GM21447 (cell line): ENCODE results near the gene RNASEL.
A peak's percentile ranks its signal among the peaks of the same experiment; 100 is the strongest.

Experiments
- ATAC-seq: cut with Tn5 transposase; IDR thresholded peaks from one replicate; pipeline ENCODE4 v1.9.1; 2021; ENCODE audit not compliant: unreplicated experiment

The RNASEL gene

GRCh38 chr1:182601913-182602312 is 12.9 kb upstream of the RNASEL start:
- no peak for ATAC-seq

- ATAC-seq, result peak; percentile 22
Measured at GRCh38 chr1:182601416-182601786, 12.3 kb upstream of the RNASEL start.

- ATAC-seq, result no peak
Measured at GRCh38 chr1:182600745-182601415, 11.8 kb upstream of the RNASEL start.

- ATAC-seq, result no peak
Measured at GRCh38 chr1:182600036-182600713, 11.1 kb upstream of the RNASEL start.

- no peak for ATAC-seq
Measured at GRCh38 chr1:182599339-182599738, 10.3 kb upstream of the RNASEL start.

GRCh38 chr1:182598296-182598695 is 9.2 kb upstream of the RNASEL start:
- ATAC-seq, result no peak

- no peak for ATAC-seq
Measured at GRCh38 chr1:182596934-182597333, 7.9 kb upstream of the RNASEL start.

GRCh38 chr1:182595641-182596240 is 6.7 kb upstream of the RNASEL start:
- ATAC-seq, result no peak

- no peak for ATAC-seq
Measured at GRCh38 chr1:182589931-182590330, 875 bp upstream of the RNASEL start.

GRCh38 chr1:182589520-182589919 is 464 bp upstream of the RNASEL start:
- ATAC-seq, result no peak

GRCh38 chr1:182587666-182588499 is 1.2 kb downstream of the RNASEL start:
- no peak for ATAC-seq

- ATAC-seq, result no peak
Measured at GRCh38 chr1:182587093-182587492, 2.0 kb downstream of the RNASEL start.

- no peak for ATAC-seq
Measured at GRCh38 chr1:182586380-182586779, 2.7 kb downstream of the RNASEL start.

GRCh38 chr1:182584746-182585145 is 4.3 kb downstream of the RNASEL start:
- ATAC-seq, result no peak

GRCh38 chr1:182580736-182581135 is 8.3 kb downstream of the RNASEL start:
- no peak for ATAC-seq

GRCh38 chr1:182575540-182576149 is 13.4 kb downstream of the RNASEL start:
- ATAC-seq, result no peak

- ATAC-seq, result no peak
Measured at GRCh38 chr1:182574156-182574555, 14.9 kb downstream of the RNASEL start.

- no peak for ATAC-seq
Measured at GRCh38 chr1:182570611-182570970, 18.5 kb downstream of the RNASEL start.

GRCh38 chr1:182569939-182570610 is 19.0 kb downstream of the RNASEL start:
- ATAC-seq, result no peak

GRCh38 chr1:182568647-182569284 is 20.3 kb downstream of the RNASEL start:
- peak; percentile 57 for ATAC-seq
